GDM1 (cell line): ENCODE data around the gene MIX23.
"Not testable (repeated sequence)": the region's sequence is repeated elsewhere in the genome, so short reads cannot be mapped to it uniquely, and the experiment has no call there.

Source experiments
- DNase-seq: peaks from one replicate; lab custom pipeline; 2025; lab: John Stamatoyannopoulos, UW

Gene MIX23

DNA sequence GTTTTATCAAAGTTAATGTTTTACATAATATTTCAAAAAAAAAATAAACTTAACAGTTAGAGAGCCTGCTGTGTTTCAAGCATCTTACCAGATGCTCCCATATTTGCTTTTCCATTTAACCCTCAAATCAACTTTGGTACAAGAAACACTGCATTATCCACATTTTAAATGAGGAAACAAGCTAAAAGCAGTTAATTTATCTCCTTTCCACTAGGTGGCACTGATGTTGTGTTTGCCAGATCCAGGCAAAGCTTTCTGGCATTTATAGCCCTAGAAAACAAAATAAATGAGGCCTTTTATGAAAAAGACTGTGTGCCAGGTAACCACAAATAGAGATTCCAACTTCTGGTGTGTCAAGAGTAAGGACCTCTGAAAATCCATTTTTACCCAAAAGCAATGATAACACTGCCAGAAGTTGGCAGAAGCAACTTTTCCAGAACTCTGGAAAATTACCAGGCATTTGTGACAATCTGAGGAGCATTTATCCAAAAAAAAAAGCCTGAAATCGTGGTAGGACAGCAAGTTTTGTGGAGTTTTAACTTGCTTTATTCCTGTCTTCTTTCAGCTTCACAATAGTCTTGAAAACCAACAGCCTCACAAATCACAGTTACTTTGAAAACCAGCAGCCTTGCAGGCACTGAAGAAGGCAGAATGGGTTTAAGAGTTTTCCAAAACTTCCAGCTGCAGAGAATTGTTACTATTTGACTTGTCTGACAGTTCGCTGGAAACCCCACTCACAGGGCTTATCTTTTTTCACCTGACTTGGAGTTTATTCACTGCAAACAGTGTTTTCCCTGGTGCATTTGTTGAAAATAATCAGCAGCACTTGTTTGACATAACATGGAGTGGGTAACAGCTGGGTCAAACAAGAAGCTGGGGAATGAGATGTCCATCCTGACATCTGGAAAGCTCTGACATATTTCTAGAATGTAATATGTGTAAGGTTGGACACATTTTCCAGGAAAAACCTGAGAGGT is 10.1 kb upstream of the MIX23 start:
- DNase-seq: peak; percentile 39

DNA sequence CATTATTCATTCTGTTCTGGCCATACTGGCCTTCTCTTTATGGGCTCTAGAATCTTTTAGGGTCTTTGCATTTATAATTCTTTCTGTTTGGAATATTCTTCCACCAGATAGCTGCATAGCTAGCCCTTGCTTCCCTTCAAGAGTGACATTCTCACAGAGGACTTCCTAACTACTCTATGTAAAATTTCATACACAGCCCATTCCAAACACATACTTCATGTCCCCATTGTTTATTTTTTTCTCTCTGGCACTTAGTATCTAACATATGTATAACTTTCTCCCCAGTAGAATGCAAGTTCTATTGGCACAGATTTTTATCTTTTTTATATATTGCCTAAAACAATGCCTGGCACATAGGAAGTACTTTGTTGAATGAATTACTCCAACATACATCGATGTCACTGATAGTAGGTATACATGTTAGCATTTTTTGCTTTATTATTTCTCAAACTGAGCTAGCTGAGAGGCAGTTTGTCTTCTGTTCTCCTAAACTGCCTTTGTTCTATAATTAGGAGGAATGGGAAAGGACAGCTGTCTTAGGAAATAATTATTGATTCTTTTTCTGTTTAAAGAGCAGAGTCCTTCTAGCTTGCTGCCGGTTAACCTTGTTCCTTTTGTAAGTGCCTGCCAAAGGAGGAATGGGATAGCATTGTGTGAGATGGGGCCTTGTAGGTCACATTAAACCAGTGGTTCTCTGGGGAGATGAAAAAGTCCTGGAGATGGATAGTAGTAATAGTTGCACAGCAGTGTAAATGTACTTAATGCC is 8.8 kb upstream of the MIX23 start:
- DNase-seq: no peak

DNA sequence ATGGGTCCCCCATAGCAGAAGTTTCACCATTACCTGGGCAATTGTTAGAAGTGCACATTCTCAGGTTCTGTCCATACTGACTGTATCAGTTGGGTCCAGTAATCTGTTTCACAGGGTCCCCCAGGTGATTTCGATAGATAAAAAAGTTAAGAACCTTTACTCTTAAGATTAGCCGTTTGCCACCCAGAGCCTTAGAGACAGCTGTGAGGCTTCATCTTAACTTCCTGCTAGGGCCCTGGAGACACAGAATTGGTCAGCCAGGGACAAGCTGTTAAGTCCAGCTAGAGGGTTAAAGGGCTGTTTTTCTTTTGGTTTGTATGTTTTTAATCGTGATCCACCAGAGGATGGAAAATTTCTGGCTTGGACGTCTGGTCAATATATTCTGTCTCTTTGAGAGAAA is 7.6 kb upstream of the MIX23 start:
- DNase-seq: no peak

DNA sequence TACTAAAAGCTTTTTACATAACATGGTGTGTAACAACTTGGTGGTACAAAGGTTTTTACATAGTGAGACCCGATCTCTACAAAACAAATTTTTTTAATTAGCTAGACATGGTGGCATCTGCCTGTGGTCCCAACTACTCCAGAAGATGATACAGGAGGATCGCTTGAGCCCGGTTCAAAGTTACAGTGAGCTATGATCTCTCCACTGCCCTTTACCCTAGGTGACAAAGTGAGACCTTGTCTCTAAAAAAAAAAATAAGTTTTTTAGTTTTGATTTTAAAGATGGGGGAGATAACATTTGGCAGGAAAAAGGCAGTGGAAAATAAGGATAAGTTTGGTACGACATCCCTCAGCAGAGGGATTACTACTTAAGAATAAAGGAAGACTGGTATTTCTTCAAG is 6.9 kb upstream of the MIX23 start:
- DNase-seq: no peak

DNA sequence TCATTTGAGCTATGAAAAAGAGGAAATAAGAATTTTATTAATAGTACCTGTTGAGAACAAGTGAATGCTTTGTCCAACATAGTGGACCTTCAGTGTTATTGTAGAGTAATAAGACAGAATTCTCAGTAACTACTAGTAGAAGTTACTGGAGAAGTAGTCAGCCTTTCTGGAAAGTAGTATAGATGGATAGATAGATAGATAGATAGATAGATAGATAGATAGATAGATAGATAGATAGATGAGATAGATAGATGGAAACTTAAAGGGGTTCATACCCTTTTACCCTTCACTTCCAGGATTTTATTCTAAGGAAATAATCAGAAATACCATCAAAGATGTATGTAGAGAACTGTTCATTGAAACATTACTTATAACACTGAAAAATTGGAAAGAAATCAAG is 6.2 kb upstream of the MIX23 start:
- no peak for DNase-seq

DNA sequence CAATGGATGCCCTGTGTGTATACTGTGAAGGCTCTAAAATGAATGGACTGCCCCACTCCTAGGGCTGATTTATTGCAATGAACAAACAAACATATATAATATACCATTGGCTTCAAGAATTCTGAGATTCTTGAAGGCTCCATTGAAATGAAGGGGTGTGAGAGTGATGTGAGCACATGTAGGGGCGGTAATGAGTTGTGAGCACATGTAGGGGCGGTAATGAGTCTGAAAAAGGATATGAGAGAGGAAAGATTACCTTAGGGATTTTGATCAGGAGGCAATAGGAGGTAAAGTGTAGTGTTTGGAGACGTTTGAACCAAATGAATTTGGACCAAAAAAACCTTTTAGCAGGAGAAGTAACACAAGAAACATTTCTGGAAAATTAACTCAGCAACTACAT is 4.7 kb upstream of the MIX23 start:
- DNase-seq: no peak

DNA sequence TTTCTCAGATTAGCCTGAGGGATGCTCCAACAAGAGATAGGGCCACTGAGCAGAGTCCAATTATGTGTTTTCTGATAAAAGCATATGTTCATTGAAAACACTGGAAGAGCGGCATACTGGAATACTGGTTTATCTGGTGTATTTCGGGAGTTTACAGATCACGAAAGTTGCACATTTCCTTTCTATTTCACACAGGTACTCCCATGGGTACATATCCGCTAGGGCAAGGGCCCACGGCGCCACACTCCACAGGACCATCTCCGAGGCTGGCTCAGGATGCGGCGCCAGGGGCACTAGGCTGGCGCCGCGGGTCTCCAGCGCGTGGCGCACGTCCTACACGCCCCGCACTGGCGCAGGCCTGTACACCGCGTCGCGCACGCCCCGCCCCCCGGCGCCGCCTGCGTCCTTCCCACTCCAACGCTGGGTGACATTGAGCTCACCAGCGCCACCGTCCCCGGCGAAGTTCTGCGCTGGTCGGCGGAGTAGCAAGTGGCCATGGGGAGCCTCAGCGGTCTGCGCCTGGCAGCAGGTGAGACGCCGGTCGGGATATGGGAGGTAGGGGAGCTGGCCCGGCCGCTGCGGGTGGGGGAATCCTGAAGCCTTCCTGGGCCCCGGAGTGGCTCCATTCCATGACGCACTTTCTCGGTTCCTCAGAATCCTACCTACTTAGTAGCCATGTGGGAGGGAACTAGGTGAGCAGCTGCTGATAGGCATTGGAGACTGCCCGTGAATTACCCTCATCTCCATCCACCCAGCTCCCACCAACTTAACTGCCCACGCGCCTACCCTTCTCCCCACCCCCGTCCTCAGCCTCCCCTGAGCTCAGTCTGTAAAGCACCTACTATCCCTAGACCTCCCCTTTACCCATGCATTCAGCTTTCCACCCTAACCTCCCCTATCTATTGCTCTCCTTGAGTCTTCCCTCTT is 1.0 kb upstream of the MIX23 start, which contains the start of gene FAM162A:
FAM162A (plus strand) TSS at position 412 of the 927 bp plus-strand sequence; CDS start at position 496, 84 bp downstream.
- DNase-seq: peak; percentile 92

DNA sequence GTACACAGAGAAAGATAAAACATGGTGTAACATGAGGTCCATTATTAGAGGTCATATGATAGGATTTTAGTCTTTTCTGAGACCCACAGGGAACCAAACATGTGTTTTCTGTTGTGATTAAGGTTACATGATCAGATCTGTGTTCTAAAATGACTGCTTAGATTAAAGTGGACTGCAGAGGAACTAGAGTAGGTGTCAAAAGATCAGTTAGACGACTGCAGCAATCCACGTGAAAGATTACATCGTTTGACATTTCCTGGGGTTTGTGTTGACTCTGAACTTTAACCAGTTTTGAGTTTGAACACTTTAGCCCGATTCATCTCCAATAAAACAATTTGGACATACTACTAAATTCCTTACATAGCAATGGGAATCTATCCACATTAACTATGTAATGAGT is 5.1 kb downstream of the MIX23 start:
- DNase-seq: no peak

DNA sequence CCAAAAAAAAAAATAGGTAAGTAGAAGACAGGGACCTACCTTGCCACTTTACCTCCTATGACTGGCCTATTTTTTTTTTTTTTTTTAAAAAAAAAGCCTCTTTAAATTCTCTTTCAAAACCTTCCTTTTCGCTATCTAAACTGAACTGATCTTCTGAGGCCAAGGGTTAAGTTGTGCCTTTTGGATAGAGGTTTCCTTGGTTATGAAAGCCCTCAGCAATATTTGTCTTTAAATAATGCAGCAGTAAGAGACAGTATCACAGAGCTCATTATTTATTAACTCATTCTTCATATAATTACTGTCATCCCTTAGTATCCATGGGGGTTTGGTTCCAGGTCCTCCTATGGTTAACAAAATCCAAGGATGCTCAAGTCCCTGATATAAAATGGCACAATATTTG is 9.0 kb downstream of the MIX23 start:
- no peak for DNase-seq

DNA sequence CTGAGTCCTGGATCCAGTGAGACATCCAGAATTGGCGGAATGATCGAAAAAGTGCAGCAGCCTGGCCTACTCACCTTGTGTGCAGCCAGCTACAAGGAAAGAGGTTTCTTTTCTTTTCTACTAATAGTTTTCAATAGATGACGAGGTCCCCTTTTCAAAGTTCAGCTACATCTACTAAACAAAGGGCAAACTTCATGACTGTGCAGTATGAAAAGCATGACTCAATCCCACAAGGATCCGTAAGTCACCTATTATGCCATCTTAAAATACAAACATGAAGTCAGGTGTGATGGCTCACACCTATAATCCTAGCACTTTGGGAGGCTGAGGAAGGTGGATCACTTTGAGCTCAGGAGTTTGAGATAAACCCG is 16.7 kb downstream of the MIX23 start:
- DNase-seq: no peak

DNA sequence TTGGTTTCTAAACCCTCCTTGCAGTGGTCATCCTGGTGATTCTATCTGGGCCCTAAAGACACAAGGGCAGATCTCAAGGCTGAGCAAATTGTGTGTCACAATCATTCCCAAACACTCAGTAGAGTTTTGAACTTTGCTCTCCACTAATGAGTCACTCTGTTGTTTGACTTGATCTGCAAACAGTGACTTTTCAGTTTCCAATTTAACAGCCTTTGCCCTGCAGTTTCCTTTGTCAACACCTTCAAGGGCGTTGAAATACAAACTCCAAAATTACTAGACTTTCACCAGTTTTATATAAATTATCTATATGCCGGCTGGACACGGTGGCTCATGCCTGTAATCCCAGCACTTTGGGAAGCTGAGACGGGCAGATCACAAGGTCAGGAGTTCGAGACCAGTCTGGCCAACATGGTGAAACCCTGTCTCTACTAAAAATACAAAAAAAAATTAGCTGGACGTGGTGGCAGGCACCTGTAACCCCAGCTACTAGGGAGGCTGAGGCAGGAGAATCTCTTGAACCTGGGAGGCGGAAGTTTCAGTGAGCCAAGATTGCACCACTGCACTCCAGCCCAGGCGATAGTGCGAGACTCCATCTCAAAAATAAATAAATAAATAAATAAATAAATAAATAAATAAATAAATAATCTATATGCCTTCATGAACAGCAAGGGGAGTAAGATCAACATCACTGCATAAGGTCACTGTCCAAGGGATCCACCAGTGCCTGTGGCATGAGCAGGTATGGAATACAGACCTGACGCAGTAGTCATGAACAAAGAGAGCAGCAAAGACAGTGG is 17.3 kb downstream of the MIX23 start:
- not testable (repeated sequence) for DNase-seq

DNA sequence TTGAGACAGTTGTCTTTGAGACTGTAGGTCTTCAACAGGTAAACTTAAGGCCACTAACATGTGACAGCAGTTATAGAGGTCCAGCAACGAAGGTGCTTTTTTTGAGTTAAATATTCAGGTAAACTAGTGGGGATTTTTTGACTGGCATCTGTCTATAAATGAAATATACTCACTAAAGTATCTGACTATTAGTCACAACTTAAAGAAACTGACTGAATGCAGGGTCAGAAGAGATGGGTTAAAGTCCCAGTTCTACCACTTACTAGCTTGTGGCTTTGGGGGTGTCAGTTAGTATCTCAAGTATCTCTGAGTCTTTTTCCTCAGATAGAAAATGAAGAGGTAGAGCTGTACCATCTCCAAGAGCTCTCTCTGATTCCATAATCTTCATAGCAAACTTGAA is 18.0 kb downstream of the MIX23 start:
- DNase-seq: no peak

DNA sequence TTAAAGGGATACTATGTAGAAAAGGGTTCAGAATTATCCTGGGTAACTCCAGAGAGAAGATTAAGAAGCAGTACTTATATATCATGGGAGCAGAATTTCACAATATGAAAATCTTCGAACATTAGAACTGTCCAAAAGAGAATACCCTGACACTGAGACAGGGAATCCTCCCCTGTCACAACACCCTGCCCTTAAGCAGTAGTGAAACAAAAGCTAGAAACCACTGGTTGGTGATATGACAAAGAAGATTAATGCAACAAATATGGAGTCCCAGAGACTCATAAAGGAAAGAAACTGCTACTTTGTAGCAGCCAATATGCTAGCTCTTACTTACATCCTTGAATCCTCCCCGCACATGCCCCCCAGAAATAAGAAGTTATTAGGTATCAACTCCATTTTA is 18.5 kb downstream of the MIX23 start:
- DNase-seq: no peak

DNA sequence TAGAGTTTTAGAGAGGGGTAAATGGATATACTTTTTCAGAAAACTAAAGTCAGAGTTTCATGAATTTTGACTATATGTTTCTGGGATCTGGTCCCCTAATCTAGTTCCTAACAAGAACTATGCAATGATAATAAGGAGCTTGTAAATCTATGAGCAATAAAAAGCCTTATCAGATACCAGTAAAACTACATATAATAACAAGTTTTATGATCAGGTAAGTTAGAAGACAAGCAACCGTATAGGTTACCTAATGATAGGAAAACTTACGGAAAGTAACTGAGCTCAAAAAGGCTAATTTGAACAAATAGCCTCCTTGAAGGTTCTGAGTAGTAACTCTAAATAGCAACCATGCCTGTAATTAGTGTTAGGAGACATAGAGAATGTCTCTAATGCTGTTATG is 21.0 kb downstream of the MIX23 start:
- DNase-seq: no peak

DNA sequence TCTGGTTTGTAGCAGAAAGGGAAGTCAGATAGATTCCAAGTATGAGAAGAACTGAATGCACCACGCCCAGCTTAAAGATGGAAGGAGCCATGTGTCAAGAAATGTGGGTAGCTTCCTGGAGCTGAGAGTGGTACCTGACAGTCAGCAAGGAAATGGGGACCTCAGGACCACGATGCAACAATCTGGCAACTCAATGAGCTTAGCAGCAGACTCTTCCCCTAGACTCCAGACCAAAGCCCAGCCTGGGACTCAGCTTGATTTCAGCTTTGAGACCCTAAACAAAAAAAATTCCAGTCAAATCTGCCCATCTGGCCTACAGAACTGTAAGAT is 24.4 kb downstream of the MIX23 start:
- DNase-seq: no peak

DNA sequence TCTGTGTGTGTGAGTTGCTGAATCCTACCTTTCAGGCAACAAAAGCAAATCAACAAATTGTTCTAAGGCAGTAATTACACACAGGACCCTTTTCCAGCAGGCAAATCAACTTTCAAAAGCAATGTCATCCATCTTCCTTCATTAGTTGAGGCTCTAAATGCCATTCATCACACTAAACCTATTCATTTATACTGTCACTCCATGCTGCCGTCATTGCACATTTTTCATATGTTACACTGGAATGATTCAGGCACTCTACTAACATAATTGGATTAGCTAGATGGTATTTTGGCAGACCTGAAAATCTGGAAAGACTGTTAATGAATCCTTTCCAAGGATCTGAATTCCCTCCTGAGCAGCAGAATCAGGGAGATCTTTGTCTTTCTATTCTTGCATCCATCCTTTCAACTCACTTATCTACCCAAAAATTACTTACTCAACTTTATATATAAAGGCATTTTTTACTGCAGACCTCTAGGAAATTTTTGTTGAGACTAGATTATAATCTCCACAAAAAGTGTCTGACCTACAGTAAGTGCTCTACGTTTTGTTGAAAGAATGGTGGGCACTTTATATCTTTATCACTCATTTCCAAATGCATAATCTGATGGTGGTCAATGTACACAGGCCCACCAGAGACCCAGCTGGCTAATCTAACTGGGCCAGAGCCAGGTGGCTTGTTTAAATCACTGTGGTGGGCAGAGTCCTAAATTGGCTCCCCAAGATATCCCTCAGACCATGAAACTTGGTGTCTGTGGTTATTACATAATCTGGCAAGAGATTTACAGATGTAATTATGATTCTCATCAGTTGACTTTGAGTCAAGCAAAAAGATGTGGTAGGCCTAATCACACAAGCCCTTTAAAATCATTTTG is 25.0 kb downstream of the MIX23 start:
- DNase-seq: no peak

DNA sequence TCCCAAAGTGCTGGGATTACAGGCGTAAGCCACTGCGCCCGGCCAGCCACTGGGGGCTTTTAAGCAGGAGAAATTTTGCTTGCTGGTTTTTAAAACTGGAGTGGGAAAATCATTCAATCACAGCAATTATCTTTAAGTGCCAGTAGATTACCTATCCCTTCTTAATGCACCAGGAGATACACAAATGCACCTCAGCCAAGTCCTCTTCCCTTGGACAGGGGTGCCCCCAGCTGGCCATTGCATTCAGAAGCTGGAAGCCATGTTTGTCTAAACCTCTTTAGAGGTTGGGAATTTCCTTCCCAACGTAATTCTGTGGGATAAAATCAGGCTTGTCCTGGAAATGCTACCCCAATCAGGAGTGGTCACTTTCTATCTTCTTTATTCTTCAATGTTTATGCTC is 26.6 kb downstream of the MIX23 start:
- no peak for DNase-seq

DNA sequence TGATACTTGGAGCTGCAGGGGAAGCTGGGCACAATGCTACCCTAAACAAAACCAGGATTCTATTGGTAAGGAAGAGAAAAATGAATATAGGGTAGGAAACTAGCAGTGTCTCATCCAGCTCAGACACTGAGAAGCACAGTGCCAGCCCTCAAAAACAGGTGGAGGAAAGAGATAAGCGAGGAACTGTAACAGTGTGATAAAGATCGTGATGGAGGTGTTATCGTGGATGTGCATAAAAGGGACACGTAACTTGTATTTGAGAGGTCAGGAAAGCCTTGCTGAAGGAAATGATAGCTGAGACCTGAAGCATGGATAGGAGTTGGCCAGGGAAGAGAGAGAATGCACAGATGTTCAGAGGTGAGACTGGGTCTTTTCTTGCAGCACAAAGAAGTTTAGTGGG is 27.4 kb downstream of the MIX23 start:
- no peak for DNase-seq

DNA sequence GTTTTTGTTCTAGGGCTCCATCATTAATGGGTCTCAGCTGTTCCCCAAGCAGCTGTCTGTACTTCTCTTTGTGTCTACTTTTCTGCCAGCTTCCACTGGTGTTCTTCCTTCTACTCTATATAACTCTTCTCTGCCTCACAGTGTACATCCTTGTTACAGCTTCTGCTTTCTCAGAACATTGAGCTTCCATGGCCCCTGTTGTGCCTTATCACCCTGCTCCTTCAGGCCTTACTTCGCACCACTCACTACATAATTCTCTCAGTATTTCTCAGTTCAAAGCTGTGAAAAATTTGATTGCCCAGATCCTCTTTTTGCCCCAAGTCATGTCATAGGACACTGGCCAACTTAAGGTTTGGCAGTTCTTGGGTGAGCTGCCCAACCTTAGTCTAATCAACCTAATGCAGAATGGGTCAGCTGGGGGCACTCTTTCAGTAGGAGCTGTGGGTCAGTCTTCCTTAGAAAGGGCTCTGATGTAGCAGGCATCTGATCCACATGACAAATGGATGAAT is 29.1 kb downstream of the MIX23 start:
- DNase-seq: no peak

DNA sequence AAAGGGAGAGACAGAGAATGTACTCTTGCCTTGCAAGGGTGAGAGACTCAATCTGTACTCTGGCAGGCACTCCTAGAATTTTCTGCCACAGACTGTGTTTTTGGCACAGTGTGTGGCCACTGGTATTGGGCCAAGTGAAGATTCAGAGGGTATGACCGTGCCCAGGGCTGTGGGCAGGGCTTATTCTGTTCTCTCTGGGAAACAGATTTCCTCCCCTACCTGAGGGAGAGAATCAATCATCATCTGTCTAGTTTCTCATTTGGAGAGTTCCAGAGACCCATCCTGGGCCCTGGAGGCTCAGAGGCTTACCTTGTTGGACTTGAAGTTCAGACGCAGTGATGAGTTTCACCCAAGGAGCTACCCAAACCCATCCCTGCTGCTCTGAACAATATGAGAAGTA is 29.8 kb downstream of the MIX23 start:
- DNase-seq: no peak
